Measurements from ENCODE around the gene AMT. TPM values are rescaled to one million over a fixed set of nuclear protein-coding genes. Genes with fewer than 3 reads are reported as not detected.

AMT gene
- total and polyA plus RNA-seq, 7 donors: 0.80 to 5.3 (median 1.7) TPM

DNA sequence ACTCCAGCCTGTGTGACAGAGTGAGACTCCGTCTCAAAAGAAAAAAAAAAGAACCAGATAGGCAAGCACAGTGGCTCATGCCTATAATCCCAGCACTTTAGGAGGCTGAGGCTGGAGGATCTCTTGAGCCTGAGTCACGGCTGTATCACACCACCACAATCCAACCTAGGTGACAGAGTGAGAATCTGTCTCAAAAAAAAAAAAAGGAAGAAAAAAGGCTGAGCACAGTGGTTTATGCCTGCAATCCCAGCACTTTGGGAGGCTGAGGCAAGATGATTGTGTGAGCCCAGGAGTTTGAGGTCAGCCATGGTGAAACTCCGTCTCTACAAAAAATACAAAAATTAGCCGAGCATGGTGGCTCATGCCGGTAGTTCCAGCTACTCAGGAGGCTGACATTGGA is 12.5 kb upstream of the AMT start:
- Histone ChIP-seq H3K27me3 (ENCODE audit: insufficient read depth in 3 of 3, low read length in 2 of 3) (no peaks in the 10 kb centered on the region), H3K4me3 (no peak overlapping the region), H3K9me3 (no peaks in the 10 kb centered on the region), H3K4me1 (no peaks in the 10 kb centered on the region), H3K27ac (no peak overlapping the region), H3K36me3 (ENCODE audit: insufficient read depth in 1 of 2, low read depth in 1 of 2) (no peaks in the 10 kb centered on the region)
- WGBS, 3 donors: 84 to 91% (median 88%) methylated on average over 5 of the region's 5 CpGs
- ATAC-seq (no peak), DNase-seq (no peak)
- intact Hi-C loops (cut with DNase I): no loop called here
- TF ChIP-seq, protein P1, sequence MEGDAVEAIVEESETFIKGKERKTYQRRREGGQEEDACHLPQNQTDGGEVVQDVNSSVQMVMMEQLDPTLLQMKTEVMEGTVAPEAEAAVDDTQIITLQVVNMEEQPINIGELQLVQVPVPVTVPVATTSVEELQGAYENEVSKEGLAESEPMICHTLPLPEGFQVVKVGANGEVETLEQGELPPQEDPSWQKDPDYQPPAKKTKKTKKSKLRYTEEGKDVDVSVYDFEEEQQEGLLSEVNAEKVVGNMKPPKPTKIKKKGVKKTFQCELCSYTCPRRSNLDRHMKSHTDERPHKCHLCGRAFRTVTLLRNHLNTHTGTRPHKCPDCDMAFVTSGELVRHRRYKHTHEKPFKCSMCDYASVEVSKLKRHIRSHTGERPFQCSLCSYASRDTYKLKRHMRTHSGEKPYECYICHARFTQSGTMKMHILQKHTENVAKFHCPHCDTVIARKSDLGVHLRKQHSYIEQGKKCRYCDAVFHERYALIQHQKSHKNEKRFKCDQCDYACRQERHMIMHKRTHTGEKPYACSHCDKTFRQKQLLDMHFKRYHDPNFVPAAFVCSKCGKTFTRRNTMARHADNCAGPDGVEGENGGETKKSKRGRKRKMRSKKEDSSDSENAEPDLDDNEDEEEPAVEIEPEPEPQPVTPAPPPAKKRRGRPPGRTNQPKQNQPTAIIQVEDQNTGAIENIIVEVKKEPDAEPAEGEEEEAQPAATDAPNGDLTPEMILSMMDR (IDR thresholded peaks at IDR 0.05): no peak

DNA sequence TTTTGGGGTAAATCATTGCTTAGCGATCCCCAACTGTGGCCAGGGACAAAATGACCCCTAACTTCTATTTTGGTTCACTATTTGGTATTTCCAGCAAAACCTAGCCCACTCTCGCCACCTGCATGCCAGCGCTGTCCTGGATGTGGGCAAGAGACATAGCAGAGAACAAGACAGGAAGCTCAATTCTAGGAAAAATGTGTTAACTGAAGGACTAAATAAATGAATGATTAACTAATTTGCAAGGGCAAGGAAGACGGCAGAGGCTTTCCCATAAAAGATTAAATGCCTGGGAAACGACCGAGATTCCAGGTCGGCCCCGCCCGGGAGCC is 6.4 kb upstream of the AMT start:
- ATAC-seq: peak in 3 of 4 donors; percentile 1 to 3 (median 2)
- Histone ChIP-seq H3K9me3 (no peaks in the 10 kb centered on the region), H3K36me3 (ENCODE audit: insufficient read depth in 1 of 2, low read depth in 1 of 2) (peaks cover 0 to 27% of the 10 kb centered on the region in 2 donors), H3K4me1 (no peaks in the 10 kb centered on the region), H3K27ac (peak overlapping the region; percentile 85), H3K4me3 (peak overlapping the region; percentile 72), H3K27me3 (ENCODE audit: insufficient read depth in 3 of 3, low read length in 2 of 3) (no peaks in the 10 kb centered on the region)
- TF ChIP-seq, protein P1 (IDR thresholded peaks at IDR 0.05): no peak
- 5 to 7% (median 5%) methylated on average over 9 of the region's 9 CpGs for WGBS, 3 donors
- intact Hi-C loops (cut with DNase I): no loop called here
- no peak for DNase-seq

DNA sequence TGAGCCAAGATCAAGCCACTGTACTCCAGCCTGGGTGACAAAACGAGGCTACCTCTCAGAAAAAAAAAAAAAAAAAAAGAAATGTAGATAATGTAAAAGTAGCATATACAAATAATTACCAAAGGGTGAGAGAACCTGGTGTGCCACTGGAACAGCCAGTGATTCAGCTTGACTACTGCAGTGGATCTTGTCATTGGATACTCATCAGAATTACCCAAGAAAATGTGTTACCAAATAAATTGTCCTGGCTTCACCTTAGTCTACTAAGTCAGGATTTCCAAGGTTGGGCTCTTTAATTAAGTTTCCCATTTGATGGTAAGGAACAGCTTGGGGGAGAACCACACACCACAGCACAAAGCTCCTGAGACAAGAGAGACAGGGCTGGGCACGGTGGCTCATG is 5.3 kb upstream of the AMT start:
- no peaks in the 10 kb centered on the region for H3K9me3 ChIP-seq
- no peaks in the 10 kb centered on the region for H3K27me3 ChIP-seq (ENCODE audit: insufficient read depth in 3 of 3, low read length in 2 of 3)
- peak in 2 of 4 donors; percentile 29 to 33 for ATAC-seq
- no peaks in the 10 kb centered on the region for H3K4me1 ChIP-seq
- intact Hi-C loops (cut with DNase I): no loop called here
- H3K27ac ChIP-seq: peak overlapping the region; percentile 85
- TF ChIP-seq, protein P1 (IDR thresholded peaks at IDR 0.05): no peak
- peaks cover 0 to 37% of the 10 kb centered on the region in 2 donors for H3K36me3 ChIP-seq (ENCODE audit: insufficient read depth in 1 of 2, low read depth in 1 of 2)
- no peak overlapping the region for H3K4me3 ChIP-seq
- DNase-seq: peak in 1 of 2 donors; percentile 6
- 83 to 92% (median 88%) methylated on average over 2 of the region's 2 CpGs for WGBS, 3 donors

DNA sequence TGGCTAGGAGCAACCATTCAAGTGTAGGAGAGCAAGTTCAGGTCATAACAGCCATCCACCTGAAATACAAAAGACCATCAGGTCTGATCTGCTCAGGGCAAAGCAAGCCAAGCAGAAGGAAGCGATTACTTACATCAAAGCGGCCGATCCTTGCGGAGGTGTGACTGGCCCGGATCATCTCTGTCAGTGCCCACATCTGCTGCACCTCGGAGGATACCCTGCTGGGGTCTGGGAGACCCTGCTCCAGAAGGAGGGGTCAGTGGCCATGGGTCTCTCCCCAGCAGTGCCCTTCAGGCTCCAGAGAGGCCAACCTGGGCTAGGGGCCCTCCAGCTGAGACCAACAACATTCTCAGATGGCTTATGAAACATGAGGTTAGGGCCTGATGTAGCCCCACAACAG is 2.5 kb upstream of the AMT start:
- Histone ChIP-seq H3K4me3 (no peak overlapping the region), H3K27ac (no peak overlapping the region), H3K4me1 (peaks cover 4% of the 10 kb centered on the region), H3K9me3 (no peaks in the 10 kb centered on the region), H3K27me3 (ENCODE audit: insufficient read depth in 3 of 3, low read length in 2 of 3) (no peaks in the 10 kb centered on the region), H3K36me3 (ENCODE audit: insufficient read depth in 1 of 2, low read depth in 1 of 2) (peaks cover 0 to 46% of the 10 kb centered on the region in 2 donors)
- no peak for ATAC-seq
- TF ChIP-seq, protein P1 (IDR thresholded peaks at IDR 0.05): no peak
- 88 to 93% (median 88%) methylated on average over 6 of the region's 6 CpGs for WGBS, 3 donors
- peak in 1 of 2 donors; percentile 35 for DNase-seq
- intact Hi-C loops (cut with DNase I): no loop called here

DNA sequence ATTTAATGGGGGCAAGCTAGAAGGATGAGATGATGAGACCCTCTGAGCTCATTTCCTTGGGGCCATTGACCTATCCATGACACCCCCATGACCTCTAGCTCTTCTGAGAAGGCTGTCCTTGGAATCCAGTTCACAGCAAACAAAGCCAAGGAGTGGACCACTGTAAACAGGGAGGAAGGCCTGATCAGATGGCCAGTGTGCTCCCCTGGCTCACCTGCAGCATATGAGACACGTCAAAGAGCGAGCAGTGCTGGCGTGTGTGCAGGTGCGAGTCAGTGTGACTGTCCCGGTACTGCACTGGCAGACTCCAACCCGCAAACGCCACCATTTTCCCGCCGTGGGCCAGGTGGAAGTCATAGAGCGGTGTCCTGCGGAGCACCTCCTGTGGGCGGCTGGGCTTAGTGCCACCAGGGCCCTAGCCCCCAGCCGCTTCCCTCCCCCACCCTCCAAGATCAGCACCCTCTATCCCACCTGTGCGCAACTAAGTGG is 339 bp downstream of the AMT start:
- Histone ChIP-seq H3K27ac (no peak overlapping the region), H3K36me3 (ENCODE audit: insufficient read depth in 1 of 2, low read depth in 1 of 2) (peaks cover 0 to 69% of the 10 kb centered on the region in 2 donors), H3K4me3 (peak overlapping the region; percentile 18), H3K4me1 (peaks cover 4% of the 10 kb centered on the region), H3K27me3 (ENCODE audit: insufficient read depth in 3 of 3, low read length in 2 of 3) (no peaks in the 10 kb centered on the region), H3K9me3 (no peaks in the 10 kb centered on the region)
- DNase-seq: no peak
- TF ChIP-seq, protein P1 (IDR thresholded peaks at IDR 0.05): no peak
- intact Hi-C loops (cut with DNase I): no loop called here
- peak in 1 of 4 donors; percentile 2 for ATAC-seq
- 65 to 75% (median 66%) methylated on average over 14 of the region's 14 CpGs for WGBS, 3 donors

Data from psoas muscle (tissue), 8 donors.